HG03378 (cell line): ENCODE data around the gene SHMT1.
"Not testable (repeated sequence)": the region's sequence is repeated elsewhere in the genome, so short reads cannot be mapped to it uniquely, and the experiment has no call there.

Experiments
- ATAC-seq: cut with Tn5 transposase; IDR thresholded peaks from one replicate; pipeline ENCODE4 v1.9.1; 2021; ENCODE audit warnings: mild to moderate bottlenecking, moderate library complexity; ENCODE audit not compliant: unreplicated experiment

Gene SHMT1

DNA sequence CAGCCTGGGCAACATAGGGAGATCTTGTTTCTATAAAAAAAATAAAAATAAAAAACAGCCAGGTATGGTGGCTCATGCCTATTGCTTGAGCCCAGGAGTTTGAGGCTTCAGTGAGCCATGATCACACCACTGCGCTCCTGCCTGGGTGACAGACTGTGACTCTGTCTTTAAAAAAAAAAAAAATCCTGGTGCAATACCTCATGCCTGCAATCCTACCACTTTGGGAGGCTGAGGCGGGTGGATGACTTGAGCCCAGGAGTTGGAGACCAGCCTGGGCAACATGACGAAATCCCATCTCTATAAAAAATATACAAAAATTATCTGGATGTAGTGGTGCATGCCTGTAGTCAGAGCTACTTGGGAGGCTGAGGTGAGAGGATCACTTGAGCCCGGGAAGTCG is 15.3 kb upstream of the SHMT1 start:
- not testable (repeated sequence) for ATAC-seq

DNA sequence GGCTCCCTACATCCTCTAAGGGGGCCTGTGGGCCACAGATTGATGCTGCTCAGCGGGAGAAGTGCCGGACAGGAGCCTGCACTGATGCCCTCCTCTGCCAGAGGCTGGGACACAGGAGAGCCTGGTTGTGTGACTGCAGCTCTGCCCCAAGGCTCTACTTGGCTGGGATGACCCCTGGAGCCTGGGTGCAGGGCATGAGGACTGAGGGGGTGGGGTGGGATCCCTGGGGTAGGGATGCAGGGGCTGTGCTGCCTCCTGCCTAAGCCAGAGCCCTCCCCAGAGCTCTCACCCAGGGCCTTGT is 14.8 kb upstream of the SHMT1 start:
- ATAC-seq: no peak

DNA sequence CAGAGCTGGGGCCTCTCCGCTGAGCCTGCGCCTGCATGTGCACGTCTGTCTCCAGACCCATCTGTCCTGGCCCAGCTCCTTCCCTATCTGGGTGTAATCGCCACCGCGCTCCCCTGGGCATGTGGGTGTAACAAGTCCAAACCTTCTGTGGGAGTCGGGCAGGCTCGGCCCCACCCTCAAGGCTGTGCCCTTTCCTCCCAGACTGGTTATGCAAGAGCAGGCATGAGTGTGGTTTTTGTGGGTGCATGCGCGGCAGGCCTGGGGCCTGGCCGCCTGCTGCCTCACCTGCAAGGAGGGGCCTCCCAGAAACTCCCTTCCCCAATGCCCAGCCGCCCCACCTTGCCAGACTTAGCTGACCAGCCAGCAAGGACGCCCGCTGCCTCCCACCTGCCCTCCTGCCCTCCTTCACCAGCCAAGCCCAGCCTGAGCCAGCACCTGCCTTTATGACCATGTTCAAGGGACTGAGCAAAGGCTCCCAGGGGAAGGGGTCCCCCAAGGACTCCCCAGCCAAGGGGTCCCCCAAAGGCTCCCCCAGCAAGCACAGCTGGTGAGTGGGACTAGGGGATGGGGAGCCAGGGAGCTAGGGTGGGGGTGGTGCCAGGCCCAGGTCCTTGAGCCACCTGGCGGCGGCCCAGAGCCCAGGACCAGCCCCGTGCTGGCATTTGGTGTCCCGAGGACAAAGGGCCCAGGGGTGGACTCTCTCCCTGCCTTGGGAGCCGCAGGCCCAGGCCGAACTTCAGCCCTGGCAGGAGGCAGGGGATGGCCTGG is 14.3 kb upstream of the SHMT1 start, which contains the start of gene EVPLL:
TSS of gene EVPLL (plus strand) at position 342 of the 768 bp plus-strand sequence. CDS start 3,160 bp downstream, outside the sequence.
- ATAC-seq: no peak

DNA sequence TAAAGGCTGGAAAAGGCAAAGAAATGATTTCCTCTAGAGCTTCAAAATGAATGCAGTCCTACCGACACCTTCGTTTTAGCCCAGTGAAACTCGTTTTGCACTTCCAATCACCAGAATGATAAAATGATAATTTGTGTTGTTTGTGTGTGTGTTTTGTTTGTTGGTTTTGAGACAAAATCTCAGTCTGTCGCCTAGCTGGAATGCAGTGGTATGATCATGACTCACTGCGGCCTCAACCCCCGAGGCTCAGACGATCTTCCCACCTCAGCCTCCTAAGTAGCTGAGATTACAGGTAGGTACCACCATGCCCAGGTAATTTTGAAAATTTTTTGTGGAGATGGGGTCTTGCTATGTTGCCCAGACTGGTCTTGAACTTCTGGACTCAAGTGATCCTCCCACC is 10.9 kb upstream of the SHMT1 start:
- no peak for ATAC-seq

DNA sequence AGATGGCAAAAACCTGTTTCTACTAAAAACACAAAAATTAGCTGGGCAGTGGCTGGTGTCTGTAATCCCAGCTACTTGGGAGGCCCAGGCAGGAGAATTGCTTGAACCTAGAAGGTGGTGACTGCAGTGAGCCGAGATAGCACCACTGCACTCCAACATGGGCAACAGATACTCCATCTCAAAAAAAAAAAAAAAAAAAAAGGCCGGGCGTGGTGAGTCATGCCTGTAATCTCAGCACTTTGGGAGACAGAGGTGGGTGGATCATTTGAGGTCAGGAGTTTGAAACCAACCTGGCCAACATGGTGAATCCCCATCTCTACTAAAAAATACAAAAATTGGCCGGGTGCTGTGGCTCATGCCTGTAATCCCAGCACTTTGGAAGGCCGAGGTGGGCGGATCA is 9.8 kb upstream of the SHMT1 start:
- not testable (repeated sequence) for ATAC-seq

DNA sequence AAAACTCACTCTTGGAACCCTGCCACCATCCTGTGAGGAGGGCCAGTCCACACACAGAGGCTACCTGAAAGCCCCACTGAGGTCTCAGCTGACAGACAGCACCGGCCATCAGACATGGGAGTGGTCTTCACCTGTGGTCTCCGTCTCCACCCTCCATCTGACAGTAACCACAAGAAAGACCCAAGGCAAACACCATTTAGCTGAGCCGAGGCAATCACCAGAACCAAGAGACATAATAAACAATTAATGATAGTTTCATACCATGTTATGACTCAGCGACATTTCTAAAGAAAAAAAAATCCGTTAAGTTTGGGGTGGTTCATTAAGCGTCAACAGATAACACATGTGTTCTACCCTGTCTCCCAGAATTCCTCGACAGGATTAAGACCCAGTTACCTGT is 8.1 kb upstream of the SHMT1 start:
- ATAC-seq: no peak

DNA sequence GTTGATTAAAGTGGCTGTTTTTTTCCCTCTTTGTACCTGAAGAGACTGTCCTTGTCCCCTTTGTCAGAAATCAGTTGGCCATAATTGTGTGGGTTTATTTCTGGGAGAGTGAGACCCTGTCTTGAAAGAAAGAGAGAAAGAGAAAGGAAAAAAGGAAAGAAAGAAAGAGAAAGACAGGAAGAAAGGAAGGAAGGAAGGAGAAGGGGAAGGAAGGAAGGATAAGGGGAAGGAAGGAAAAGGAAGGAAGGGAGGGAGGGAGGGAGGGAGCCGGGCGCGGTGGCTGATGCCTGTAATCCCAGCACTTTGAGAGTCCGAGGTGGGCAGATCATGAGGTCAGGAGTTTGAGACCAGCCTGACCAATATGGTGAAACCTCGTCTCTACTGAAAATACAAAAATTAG is 7.4 kb upstream of the SHMT1 start:
- ATAC-seq: no peak

DNA sequence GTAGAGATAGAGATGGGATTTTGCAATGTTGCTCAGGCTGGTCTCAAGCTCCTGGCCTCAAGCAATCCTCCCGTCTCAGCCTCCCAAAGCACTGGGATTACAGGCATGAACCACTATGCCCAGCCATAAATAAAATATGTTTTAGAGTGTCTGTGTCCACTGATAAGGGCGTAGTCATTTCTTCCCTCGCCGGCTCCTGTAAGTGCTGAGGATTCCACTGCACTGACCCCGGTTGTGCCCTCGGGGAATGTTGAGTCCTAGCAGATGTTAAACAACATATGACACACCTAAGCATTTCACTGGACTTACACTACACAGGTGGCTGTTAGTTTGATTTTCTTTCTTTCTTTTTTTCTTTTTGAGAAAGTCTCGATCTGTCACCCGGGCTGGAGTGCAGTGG is 5.6 kb upstream of the SHMT1 start:
- no peak for ATAC-seq

DNA sequence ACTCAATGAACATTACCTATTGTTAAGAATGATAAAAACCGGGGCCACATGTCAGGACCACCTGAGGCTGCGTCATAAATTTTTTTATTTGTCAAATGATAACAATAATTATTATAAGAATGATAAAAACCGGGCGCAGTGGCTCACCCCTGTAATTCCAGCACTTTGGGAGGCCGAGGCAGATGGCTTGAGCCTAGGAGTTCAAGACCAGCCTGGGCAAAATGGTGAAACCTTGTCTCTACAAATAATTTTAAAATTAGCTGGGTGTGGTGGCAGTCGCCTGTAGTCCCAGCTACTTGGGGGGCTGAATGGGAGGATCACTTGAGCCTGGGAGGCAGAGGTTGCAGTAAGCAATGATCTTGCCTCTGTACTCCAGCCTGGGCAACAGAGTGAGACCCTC is 816 bp upstream of the SHMT1 start:
- ATAC-seq: no peak

DNA sequence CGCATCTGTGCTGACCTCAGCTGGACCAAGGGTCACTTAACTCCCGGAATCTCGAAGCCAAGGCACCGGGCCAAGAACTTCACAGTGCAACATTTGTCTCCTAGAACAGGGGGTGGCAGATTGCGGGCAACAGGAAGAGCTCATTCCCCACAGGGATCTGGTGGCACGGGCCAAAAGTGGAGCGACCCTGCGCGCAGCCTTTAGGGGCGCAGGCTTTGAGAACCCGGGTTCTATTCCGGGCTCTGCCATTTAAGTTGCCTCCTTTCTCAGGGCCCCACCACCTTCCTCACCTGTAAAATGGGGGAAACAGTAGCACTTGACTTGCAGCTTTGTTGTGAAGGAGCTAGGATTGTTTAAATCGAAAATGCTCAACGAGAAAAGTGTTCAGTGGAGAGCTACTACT is 651 bp downstream of the SHMT1 start:
- no peak for ATAC-seq

DNA sequence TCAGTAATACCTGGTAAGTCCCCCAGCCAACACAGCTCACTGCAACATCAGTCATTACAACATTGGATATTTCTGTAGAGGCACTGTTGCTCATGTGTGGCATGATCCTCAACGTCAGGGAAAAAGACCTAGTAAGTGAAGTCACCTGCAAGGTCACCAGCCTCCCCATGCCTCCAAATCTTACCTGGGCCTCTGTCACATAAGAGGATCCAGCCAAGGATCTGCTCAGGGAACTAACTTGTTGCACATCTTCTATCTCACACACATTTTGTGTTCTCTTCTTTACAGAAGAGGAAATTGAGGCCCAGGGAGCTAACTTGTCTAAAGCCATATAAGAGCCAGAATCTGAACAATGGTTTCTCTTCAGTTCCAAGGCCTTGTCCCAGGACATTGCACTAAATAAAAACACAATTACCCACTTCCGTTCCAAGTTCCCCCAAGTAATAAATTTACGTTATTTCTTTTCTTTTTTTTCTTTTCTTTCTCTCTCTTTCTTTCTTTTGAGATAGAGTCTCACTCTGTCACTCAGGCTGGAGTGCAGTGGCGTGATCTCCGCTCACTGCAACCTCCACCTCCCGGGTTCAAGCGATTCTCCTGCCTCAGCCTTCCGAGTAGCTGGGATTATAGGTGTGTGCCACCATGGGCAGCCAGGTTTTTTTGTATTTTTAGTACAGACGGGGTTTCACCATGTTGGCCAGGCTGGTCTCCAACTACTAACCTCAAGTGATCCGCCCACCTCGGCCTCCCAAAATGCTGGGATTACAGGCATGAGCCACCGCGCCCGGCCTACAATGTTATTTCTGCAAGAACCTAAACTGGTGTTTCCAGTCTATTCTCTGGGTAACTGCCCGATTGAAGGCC is 1.3 kb downstream of the SHMT1 start:
- no peak for ATAC-seq

DNA sequence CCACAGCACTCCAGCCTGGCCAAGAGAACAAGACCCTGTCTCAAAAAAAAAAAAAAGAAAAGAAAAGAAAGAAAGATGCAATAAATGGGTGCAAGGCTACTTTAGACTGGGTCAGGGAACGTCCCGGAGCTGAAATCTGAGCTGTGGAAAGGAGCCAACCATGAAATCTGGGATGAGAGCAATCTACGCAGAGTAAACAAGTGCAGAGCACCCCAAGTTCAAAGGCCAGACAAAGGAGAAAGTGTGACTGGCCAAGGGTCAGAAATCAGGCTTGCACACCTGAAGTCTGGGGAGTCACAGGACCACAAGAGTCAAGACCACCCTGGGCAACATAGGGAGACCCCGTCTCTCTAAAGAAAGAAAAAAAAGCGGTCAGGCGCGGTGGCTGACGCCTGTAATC is 2.8 kb downstream of the SHMT1 start:
- no peak for ATAC-seq

DNA sequence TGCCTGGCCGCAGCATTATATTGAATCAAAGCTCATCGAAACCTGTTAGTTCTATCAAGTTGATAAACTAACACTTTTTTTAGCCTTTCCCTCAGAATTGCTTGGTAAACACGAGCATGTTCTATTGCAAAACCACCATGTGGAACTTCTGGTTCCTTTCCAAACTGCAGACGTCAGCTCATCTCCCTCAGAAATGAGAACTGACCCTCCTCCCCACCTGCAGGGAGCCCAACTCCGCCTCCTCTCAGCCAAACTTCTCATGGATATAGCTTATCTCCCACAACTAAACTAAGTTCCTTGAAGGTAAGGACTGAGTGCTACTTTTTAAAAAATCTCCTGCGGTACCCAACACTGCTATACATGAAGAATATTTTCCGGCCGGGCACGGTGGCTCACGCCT is 6.7 kb downstream of the SHMT1 start:
- no peak for ATAC-seq

DNA sequence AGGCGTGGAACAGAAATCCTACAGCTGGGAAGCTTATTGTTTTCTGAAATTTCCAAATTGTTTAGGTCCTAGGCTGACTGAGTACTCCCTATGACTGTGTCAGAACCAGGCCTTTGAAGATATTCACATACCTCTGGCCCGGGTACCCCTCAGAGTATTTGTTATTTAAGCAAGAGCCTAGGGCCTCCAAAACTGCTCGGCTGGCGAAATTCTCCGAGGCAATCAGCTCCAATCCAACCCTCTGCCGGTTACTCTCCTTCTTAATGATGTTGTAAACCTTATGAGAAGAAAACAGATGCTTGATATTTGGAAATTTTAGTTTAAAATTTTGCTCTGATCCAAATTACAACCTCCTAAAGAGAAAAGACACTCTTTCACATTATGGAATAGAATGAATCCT is 9.8 kb downstream of the SHMT1 start:
- no peak for ATAC-seq

DNA sequence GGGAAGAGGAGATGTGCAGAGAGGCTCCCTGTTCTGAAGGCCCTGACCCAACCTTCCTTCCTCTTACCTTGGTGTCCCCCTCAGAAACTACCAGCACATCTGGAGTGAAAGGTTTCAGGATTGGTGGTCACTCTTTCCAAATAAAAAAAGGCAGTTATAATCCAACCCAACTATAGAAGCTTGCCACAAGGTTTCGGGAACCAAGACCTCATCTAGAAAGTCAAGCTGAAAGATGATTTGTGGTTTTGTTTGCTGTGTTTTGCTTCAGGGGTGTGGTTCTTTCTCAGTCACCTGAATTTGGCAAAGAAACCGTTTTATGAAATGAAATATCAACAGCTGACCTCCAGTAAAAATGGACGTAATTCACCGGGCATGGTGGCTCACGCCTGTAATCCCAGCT is 19.3 kb downstream of the SHMT1 start:
- no peak for ATAC-seq

DNA sequence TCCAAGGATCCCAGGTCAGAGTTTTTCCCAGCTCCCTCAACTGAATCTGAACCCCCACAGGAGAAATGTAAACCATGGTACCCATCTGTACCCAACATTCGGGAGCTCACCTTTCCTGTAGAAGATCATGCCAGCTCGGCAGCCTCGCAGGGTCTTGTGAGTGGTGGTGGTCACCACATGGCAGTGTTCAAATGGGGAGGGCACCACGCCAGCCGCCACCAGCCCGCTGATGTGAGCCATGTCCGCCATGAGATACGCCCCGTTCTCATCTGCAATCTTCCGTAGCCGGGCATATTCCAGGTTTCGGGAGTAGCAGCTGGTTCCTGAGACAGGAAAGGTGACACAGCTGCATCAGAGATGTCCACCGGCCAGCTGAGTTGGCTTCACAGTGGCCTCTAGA is 23.4 kb downstream of the SHMT1 start:
- no peak for ATAC-seq

DNA sequence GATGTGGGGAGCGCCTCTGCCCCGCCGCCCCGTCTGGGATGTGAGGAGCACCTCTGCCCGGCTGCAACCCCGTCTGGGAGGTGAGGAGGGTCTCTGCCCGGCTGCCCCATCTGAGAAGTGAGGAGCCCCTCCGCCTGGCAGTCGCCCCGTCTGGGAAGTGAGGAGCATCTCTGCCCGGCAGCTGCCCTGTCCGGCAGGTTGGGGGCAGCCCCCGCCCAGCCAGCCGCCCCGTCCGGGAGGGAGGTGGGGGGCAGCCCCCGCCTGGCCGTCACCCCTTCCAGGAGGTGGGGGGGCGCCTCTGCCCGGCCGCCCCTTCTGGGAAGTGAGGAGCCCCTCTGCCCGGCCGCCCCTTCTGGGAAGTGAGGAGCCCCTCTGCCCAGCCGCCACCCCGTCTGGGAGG is 25.2 kb downstream of the SHMT1 start:
- ATAC-seq: not testable (repeated sequence)

DNA sequence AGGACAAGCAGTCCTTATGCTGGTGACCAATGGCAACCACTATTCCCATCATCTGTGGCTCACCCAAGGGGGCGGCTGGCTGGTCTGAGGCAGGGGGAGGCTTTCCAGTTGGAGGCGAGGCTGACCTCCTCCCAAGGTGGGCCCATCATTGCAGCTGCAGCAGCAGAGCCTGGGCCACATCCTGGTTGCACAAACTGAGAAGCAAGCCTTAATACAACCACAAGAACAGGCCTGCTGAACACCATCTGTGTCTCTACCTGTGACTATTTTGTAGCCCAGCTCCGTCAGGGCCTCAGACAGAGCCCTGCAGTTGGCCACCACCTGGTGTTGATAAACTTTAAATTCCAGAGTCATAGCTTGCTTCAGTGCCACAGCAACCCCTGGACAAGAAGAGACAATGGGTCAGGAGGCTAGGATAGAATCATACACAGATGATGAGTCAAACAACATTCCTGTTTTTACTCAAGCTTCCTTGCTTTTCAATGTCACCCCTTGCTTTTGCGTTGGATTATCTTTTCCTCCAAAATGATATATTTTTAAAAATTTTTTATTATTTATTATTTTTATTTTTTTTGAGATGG is 30.4 kb downstream of the SHMT1 start:
- no peak for ATAC-seq

DNA sequence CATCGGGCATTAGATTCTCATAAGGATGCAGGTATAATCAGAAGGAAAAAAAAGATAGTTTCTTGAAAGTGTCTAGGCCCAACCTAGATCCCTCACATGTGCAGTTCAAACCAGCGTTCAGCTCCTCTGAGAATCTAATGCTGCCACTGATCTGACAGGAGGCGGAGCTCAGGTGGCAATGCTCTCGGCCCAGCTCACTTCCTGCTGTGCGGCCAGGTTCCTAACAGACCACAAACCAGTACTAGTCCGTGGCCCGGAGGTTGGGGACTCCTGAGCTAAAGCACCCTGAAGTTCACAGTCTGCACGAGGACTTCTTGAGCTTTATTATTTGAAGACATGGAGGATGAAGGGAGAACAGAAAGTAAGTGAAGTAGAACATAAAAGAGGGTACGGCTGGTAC is 31.5 kb downstream of the SHMT1 start:
- no peak for ATAC-seq

DNA sequence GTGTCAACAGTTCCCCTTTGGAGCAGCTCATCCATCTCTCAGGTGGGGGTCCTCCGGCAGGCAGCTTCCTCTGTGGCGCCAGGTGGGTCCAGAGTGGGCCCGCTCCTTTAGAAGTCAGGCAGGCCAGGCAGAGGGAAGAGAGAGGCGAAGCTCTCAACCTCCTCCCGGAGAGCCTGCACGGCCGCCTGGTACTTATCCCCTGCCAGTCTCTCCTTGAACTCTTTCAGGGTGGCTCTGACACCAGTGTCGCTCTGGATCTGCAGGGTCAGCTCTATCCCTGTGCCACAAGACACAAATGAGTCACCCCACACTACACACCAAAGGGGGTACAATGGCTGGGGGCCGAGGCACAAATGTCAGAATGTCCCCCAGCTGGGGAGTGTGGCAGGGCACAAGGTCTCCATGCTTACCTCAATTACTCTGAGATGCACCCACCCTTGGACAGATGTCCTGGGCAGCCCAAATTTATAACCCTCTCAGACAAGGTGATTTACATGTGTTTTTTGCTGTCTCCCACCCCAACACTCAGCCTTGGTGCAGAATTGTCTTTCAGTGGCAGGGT is 34.6 kb downstream of the SHMT1 start:
- ATAC-seq: no peak

DNA sequence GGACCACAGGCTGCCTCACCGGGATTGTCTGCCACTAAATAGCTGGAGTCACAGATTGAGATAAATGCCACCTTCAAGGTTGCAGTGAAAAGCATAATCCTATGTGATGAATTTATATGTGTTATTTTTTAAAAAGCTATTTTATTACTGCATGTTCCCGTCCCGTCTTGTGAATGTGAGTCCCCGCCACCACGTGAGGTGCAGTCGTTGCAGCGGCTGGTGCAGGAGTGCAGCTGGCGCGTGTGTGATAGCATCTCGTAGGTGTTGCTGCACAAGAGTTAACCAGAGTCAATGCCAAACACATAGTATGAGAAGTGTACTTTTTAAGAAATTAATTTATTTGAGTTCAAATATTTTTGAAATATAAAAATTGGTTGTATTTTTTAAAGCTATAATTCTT is 35.8 kb downstream of the SHMT1 start:
- ATAC-seq: no peak

DNA sequence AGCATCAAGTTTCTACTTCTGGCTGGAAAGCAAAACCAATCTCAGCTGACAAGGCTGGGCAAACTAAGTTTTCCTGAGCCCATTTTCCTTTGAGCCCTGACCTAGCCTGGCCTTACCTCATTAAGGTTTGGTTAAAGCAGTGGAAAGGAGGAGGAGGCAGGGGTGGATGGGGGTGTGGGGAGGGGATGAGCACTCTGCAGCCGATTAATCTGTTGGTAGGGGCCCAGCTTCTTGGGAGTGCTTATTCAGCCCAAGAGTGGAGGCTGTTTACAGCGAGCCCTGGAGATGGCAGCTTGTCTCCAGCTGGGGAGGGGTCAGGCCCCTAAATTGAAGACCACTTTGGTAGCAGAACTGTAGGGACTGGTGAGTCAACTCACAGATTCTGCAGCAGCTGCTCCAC is 36.3 kb downstream of the SHMT1 start:
- no peak for ATAC-seq
